T-helper 17 cell (primary cell): Measurements from ENCODE around the gene CLEC2B. TPM values are rescaled to one million over a fixed set of nuclear protein-coding genes. Genes with fewer than 3 reads are reported as not detected.
A peak's percentile ranks its signal among the peaks of the same experiment; 100 is the strongest.

Experiments
- ATAC-seq: fragments of 150-1000 bp; cut with Tn5 transposase; 2 replicates; pipeline ENCODE4 v1.10.0; 2021; ENCODE audit warnings: mild to moderate bottlenecking, moderate library complexity
- DNase-seq, 3 donors: peaks; one replicate each; pipeline versions ENCODE4 v3.0.0 to v3.0.0-alpha.2; 2020 to 2021
- H3K9me3 ChIP-seq: one replicate; pipeline ENCODE4 v1.7.0; 2013; ENCODE audit warnings: low read length, mild to moderate bottlenecking; ENCODE audit not compliant: control insufficient read depth, poor library complexity, severe bottlenecking
- H3K27ac Mint-ChIP-seq: one replicate; pipeline ENCODE4 v1.8.0; 2022; ENCODE audit warnings: mild to moderate bottlenecking, moderate library complexity, mixed read lengths
- H3K27me3 Mint-ChIP-seq: one replicate; pipeline ENCODE4 v1.8.0; 2022; ENCODE audit warnings: mixed read lengths
- H3K36me3 Mint-ChIP-seq: one replicate; pipeline ENCODE4 v1.8.0; 2022; ENCODE audit warnings: low read depth, mixed read lengths
- H3K4me1 Mint-ChIP-seq: one replicate; pipeline ENCODE4 v1.8.0; 2022; ENCODE audit warnings: mild to moderate bottlenecking, mixed read lengths
- H3K4me3 Mint-ChIP-seq: one replicate; pipeline ENCODE4 v1.8.0; 2022; ENCODE audit warnings: mild to moderate bottlenecking, moderate library complexity, mixed read lengths
- total RNA-seq, 4 donors: library from RNA in 2 of 4; stranded (reverse) in 2 of 4; gene quantifications; one replicate each; pipeline ENCODE4 v1.2.3 and lab custom pipeline; 2022 to 2026

CLEC2B gene
- total RNA-seq, 2 donors from 2014 or later, result 59.9 to 116 TPM

DNA sequence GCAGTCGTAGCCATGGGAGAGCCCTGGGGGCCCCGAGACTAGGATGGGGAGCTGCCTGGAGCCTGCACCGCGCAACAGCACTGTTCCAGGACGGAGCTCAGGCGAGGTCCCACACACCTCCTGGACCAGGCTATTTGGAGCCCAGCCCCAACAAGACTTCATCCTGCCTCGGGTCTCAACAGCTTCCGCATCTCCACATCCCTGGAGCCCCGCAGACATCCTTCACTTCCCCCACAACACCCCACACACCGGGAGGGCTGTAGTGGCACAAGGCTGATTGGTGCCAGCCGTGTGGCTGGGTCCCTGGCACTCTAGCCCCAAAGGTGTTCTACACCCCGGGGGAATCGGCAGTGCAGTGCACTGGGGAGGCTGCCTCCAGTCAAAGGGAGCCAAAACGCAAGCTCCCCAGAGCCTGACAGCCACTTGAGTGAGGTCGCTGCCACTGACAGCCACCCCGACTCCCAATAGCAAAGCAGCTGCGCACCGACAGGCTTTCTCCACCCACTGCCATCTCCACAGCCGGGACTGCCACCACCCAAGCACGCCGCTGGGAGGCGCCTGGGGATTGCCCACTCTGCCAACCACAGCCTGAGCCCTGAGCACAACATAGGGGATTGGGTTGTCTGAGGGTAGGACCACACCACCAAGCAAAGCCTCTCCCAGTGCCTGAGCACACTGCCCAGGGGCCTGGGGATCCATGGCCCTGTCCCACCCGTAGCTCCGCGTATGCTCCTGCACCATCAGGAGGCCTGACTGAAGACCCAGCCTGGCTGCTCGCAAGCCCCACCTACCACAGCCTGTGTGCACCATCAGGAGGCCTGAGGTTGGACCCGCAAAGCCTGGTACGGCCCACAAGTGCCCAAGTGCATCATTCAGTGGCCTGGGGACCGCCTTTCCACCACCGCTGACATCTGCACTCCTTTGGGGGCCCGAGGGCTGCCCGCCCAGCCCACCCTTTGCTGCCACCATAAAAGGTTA, 55.0 kb downstream of the CLEC2B start:
- peak overlapping the region; percentile 56 for H3K27ac Mint-ChIP-seq
- no peaks in the 10 kb centered on the region for H3K9me3 ChIP-seq
- DNase-seq (peak; percentile 78 to 94 (median 79)), ATAC-seq (peak; percentile 99)
- peaks cover 16% of the 10 kb centered on the region for H3K4me1 Mint-ChIP-seq
- H3K27me3 Mint-ChIP-seq, result peaks cover 29% of the 10 kb centered on the region
- peak overlapping the region; percentile 89 for H3K4me3 Mint-ChIP-seq
- H3K36me3 Mint-ChIP-seq, result no peaks in the 10 kb centered on the region

DNA sequence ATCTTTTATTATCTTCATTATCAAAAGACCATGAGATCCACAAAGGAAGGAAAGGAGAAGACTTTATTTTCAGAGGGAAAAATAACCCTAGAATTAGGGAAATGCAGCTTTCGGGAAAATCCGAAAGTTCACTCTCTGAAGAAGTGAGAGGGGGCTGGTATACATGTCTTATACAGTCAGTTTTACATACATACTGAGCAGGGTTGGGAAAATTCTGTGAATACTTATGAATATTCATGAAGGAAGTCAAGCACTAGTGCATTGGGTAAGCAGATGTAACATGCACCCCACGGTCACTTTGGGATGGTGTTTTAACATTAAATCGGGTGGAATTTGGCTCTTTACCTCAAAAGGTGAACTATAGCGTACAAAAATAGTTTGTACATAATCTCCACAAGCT, 57.5 kb downstream of the CLEC2B start:
- Mint-ChIP-seq H3K27ac (no peak overlapping the region), H3K27me3 (peaks cover 26% of the 10 kb centered on the region), H3K4me1 (peaks cover 10% of the 10 kb centered on the region), H3K4me3 (no peak overlapping the region), H3K36me3 (no peaks in the 10 kb centered on the region)
- no peaks in the 10 kb centered on the region for H3K9me3 ChIP-seq
- ATAC-seq (no peak), DNase-seq (no peak)

DNA sequence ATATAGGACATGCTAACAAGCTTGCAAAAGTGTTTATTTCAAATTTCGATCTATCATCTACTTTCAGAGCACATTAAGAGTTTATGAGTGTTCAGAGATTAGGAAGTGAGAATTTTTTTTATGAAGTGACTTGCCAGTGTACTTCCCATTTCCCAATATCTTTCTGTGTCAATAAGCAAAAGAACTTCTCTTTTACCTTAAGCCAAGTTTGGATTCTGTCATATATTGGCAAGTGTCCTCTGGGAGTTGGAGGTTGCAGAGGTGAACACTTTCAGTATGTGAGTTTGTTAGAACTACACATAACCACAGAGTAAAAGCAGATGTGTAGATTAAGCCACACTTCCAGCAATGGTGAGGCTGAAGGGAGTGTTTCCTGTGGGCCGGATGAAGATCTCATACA, 58.5 kb downstream of the CLEC2B start:
- no peak for DNase-seq
- Mint-ChIP-seq H3K4me3 (no peak overlapping the region), H3K27ac (no peak overlapping the region), H3K27me3 (peaks cover 26% of the 10 kb centered on the region), H3K36me3 (no peaks in the 10 kb centered on the region), H3K4me1 (peaks cover 10% of the 10 kb centered on the region)
- no peak for ATAC-seq
- H3K9me3 ChIP-seq, result no peaks in the 10 kb centered on the region

DNA sequence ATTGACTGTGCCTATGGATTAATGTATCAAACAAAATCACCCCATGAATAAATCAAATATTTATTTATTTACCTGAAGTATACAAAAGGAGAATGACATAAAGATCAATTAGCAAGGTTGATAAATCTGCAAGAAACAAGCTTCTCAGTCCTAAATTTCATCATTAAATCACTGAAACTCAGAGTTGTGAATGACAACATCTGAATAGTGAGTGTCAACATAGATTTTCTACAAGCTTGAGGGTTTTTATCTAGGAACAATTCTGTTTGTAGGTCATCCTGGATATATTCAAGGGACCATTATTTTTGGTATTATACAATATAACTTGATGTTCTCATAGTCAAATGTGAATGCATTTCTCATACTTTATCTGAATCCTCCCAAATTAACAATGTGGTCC, 59.3 kb downstream of the CLEC2B start:
- H3K36me3 Mint-ChIP-seq, result no peaks in the 10 kb centered on the region
- H3K4me1 Mint-ChIP-seq, result peaks cover 10% of the 10 kb centered on the region
- no peaks in the 10 kb centered on the region for H3K9me3 ChIP-seq
- no peak for ATAC-seq
- H3K27me3 Mint-ChIP-seq, result peaks cover 26% of the 10 kb centered on the region
- no peak for DNase-seq
- no peak overlapping the region for H3K27ac Mint-ChIP-seq
- H3K4me3 Mint-ChIP-seq, result no peak overlapping the region

DNA sequence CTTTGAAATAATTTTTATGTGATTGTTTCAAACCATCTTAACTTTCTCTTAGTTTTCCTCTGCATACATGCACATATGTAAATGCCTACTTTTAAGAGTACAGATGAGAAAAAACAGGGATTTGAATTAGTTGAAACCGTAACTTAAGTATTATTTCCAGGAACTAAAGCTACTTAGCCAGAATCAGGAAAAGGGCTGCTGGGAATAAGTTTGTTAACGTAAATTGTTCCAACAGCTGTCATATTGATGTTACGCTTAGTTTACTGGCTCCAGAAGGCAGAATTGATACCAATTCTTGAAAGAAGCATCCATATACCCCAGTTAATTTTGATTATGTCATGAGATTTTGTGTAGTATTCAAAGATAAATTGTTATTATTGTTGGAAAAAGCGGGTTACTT, 59.8 kb downstream of the CLEC2B start:
- DNase-seq, result no peak
- ATAC-seq, result no peak
- H3K4me3 Mint-ChIP-seq, result no peak overlapping the region
- no peak overlapping the region for H3K27ac Mint-ChIP-seq
- H3K36me3 Mint-ChIP-seq, result peaks cover 2% of the 10 kb centered on the region
- peaks cover 26% of the 10 kb centered on the region for H3K27me3 Mint-ChIP-seq
- H3K4me1 Mint-ChIP-seq, result peaks cover 10% of the 10 kb centered on the region
- H3K9me3 ChIP-seq, result no peaks in the 10 kb centered on the region

DNA sequence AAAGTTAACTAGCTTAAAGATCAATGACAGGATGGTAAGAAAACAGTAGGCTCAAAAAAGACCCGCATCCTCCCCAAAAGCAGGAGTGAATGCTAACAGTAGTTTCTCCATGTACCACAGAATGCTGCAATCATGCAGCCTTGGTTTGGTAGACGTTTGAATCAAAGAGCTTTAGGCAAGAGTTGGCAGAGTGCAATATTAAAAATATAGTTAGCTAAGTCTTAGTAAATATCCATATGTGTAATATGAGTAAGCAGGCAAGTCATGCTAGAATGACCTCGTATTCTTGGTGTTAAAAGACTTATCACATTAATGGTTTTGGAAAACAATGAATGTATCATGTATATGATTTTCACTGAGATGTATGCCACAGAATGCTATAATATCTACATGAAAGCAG, 60.6 kb downstream of the CLEC2B start:
- peaks cover 26% of the 10 kb centered on the region for H3K27me3 Mint-ChIP-seq
- no peak for DNase-seq
- no peaks in the 10 kb centered on the region for H3K9me3 ChIP-seq
- no peak overlapping the region for H3K4me3 Mint-ChIP-seq
- H3K4me1 Mint-ChIP-seq, result peaks cover 6% of the 10 kb centered on the region
- H3K36me3 Mint-ChIP-seq, result peaks cover 2% of the 10 kb centered on the region
- no peak for ATAC-seq
- H3K27ac Mint-ChIP-seq, result no peak overlapping the region

DNA sequence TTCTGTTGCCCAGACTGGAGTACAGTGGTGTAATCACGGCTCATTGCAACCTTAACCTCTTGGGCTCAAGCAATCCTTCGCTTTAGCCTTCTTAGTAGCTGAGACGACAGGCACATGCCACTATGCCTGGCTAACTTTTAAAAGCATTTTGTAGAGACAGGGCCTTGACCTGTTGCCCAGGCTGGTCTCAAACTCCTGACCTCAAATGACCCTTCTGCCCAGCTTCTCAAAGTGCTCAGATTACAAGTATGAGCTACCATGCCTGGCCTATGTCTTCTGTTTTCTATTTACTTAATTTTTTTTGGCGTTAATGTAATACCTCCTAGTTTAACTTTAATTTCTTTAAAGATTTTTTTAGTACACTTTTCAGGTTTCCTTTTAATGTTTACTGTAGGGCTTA, 62.4 kb downstream of the CLEC2B start:
- H3K27me3 Mint-ChIP-seq, result peaks cover 23% of the 10 kb centered on the region

DNA sequence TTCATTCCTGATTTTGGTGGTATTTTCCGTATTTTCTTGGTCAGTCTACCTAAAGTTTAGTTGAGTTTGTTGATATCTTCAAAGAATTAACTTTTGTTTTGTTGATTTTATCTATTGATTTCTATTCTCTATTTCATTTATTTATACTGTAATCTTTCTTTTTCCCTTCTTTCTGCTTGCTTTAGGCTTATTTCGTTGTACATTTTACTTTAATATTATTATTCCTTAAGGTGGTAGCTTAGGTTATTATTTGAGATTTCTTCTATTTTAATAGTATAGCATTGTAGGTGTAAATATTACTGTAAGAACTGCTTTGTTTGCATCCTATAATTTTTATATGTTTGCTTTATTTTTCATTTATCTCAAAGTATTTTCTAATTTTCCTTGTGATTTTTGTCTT, 63.3 kb downstream of the CLEC2B start:
- ATAC-seq, result no peak
- no peak overlapping the region for H3K4me3 Mint-ChIP-seq
- H3K27me3 Mint-ChIP-seq, result peaks cover 15% of the 10 kb centered on the region
- H3K4me1 Mint-ChIP-seq, result peaks cover 4% of the 10 kb centered on the region
- peaks cover 2% of the 10 kb centered on the region for H3K36me3 Mint-ChIP-seq
- H3K9me3 ChIP-seq, result no peaks in the 10 kb centered on the region
- H3K27ac Mint-ChIP-seq, result no peak overlapping the region
- no peak for DNase-seq

More for the DNA sequence above, 62.4 kb downstream of the CLEC2B start:
- Mint-ChIP-seq H3K36me3 (peaks cover 2% of the 10 kb centered on the region), H3K4me1 (peaks cover 6% of the 10 kb centered on the region), H3K27ac (no peak overlapping the region), H3K4me3 (no peak overlapping the region)
- DNase-seq (no peak), ATAC-seq (no peak)
- H3K9me3 ChIP-seq, result no peaks in the 10 kb centered on the region

Other genes starting within 250 kb of the CLEC2B start
- 100 to 1,000 TPM; 151 to 173 TPM for gene CLEC2D, start 199.6 kb downstream of the CLEC2B start, total RNA-seq
- gene CLECL1, start 136.3 kb downstream of the CLEC2B start, total RNA-seq, result 1 to 10 TPM; 1.5 TPM
- 1,000 to 10,000 TPM; 1,001 to 1,104 TPM for gene CD69, start 108.5 kb downstream of the CLEC2B start, total RNA-seq
- under 1 TPM; 0.52 to 0.57 TPM for gene KLRF1, start 41.9 kb downstream of the CLEC2B start, total RNA-seq
- not detected for gene KLRF2, start 12.1 kb upstream of the CLEC2B start, total RNA-seq
- gene CLEC2A, start 63.0 kb upstream of the CLEC2B start, total RNA-seq, result not detected
- 1 to 10 TPM in 1 of 2 donors, under 1 TPM in 1; 0.37 to 4.6 TPM for gene CLEC12A, start 102.1 kb upstream of the CLEC2B start, total RNA-seq
- gene CLEC1B, start 129.8 kb upstream of the CLEC2B start, total RNA-seq, result 10 to 100 TPM in 1 of 2 donors, under 1 TPM in 1; 0.94 to 21.1 TPM
- under 1 TPM in 1 of 2 donors, not detected in 1; 0.25 TPM for gene CLEC12B, start 141.3 kb upstream of the CLEC2B start, total RNA-seq
- gene CLEC9A, start 161.3 kb upstream of the CLEC2B start, total RNA-seq, result under 1 TPM in 1 of 2 donors, not detected in 1; 0.18 TPM
- gene CLEC1A, start 229.6 kb upstream of the CLEC2B start, total RNA-seq, result not detected